Nucleus accumbens (tissue), 56 donors: Measurements from ENCODE around the gene LIMCH1.
A peak's percentile ranks its signal among the peaks of the same experiment; 100 is the strongest.

Source experiments
- DNase-seq, 56 donors: peaks; one replicate each; lab custom pipeline; 2025; lab: John Stamatoyannopoulos, UW

LIMCH1 gene

GRCh38 chr4:41600243-41600912 is 62.4 kb downstream of the LIMCH1 start:
- DNase-seq = no peak

- no peak for DNase-seq
Measured at GRCh38 chr4:41601025-41601424, 63.1 kb downstream of the LIMCH1 start.

GRCh38 chr4:41602113-41602512 is 64.2 kb downstream of the LIMCH1 start:
- no peak for DNase-seq

GRCh38 chr4:41602886-41603498 is 65.0 kb downstream of the LIMCH1 start:
- DNase-seq = no peak

GRCh38 chr4:41609851-41610250 is 71.9 kb downstream of the LIMCH1 start:
- peak in 19 of 56 donors; percentile 2 to 50 (median 22) for DNase-seq

GRCh38 chr4:41610474-41610873 is 72.5 kb downstream of the LIMCH1 start:
- DNase-seq = no peak

GRCh38 chr4:41611124-41611838 is 73.3 kb downstream of the LIMCH1 start:
- no peak for DNase-seq

- DNase-seq = peak in 54 of 56 donors; percentile 6 to 92 (median 74)
Measured at GRCh38 chr4:41611881-41612871, 74.2 kb downstream of the LIMCH1 start.

- peak in 8 of 56 donors; percentile 6 to 17 (median 8) for DNase-seq
Measured at GRCh38 chr4:41613386-41613785, 75.4 kb downstream of the LIMCH1 start.

- DNase-seq = no peak
Measured at GRCh38 chr4:41613821-41614220, 75.9 kb downstream of the LIMCH1 start.

GRCh38 chr4:41614519-41614918 is 76.6 kb downstream of the LIMCH1 start:
- no peak for DNase-seq

GRCh38 chr4:41619161-41619560 is 81.2 kb downstream of the LIMCH1 start:
- DNase-seq = no peak

- peak in 2 of 56 donors; percentile 6 for DNase-seq
Measured at GRCh38 chr4:41620594-41621256, 82.8 kb downstream of the LIMCH1 start.

GRCh38 chr4:41622787-41623186 is 84.8 kb downstream of the LIMCH1 start:
- peak in 43 of 56 donors; percentile 3 to 77 (median 40) for DNase-seq

GRCh38 chr4:41624765-41625164 is 86.8 kb downstream of the LIMCH1 start:
- DNase-seq = no peak

GRCh38 chr4:41625531-41625930 is 87.6 kb downstream of the LIMCH1 start:
- no peak for DNase-seq

GRCh38 chr4:41628936-41629335 is 91.0 kb downstream of the LIMCH1 start:
- no peak for DNase-seq

GRCh38 chr4:41631523-41631922 is 93.6 kb downstream of the LIMCH1 start:
- no peak for DNase-seq

GRCh38 chr4:41632481-41633073 is 94.6 kb downstream of the LIMCH1 start:
- no peak for DNase-seq
